Measurements from ENCODE around the gene DISP3.

DISP3 gene

DNA sequence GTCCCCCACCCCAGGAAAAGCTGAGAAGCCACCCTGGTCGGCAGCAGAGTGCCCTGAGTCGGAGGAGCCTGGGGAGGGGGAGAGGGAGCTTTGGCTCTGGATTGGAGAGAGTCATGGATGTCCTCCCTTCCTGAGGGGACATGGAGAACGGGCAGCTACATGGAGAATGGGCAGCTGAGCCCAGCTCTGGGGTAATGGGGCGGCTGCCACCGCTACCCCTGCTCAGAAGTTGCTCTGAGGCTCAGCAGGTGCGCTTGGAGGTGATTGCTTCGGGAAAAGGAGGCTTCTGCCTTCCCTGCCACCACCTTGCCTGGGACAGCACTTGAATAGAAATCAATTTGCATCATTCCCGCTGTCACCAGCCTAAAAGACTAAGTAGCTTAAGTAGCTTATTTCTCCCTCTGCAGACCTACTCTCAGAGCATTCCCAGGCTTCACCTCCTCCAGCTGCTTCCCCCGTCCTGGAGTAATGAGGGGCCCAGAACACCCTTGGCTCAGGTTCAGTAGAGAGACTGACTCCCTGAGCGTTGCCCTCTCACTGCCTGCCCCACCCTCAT lies 8.3 kb downstream of the DISP3 start:
- no peak for DNase-seq

DNA sequence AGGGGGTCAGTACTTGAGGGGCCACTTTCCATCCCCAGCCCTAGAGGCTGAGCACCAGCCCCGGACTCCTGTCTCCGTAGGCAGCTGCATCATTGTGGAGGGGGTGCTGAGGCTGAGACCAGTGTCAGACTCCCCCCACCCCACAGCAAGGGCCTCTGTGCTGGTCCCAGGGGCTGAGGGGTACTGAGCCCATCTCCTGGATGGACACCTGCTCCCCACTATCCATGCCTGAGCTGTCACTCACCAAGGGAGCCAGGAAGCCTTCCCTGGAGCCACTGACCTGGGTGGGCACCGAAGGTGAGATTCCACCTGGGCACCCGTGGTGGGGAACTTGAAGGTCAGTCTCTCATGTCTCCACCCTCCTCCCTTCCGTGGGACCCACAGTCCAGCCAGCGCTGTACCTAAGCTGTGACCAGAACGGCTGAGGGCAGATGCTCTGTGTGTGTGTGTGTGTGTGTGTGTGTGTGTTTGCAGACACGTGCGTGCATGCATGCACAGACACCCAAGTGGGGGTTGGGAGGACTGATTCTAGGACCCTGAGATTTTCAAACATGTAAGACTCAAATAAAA lies 9.3 kb downstream of the DISP3 start:
- DNase-seq: no peak

DNA sequence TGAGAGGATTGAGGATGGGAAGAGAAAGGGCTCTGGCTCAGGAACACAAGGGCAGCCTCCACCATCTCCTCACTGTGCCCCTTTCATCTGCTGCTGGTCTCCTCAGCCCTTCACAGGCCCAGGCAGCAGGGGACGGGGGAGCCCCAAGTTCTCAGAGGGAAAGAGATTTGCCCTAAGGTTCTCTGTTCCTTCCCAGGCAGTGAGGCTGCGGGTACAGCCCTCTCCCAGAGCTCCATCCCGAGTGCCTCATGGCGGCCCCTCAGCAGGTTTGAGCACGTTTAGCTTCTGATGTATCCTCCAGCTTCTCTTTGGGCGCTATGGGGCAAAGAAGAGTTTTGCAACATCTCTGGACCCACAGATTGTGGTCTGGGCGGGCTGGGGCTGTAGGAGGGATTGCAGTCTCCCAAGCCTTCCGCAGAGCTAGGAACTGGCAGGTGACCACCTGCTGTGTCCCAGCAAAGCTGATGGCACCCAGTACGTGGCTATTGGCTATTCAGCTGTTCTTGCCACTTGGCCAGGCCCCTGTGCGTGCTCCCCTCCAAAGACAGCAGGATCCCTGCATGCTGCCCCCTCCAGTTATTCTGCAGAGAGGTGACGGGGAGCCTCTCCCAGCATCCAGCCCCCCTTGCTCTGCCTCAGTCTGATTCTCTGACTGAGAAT lies 10.1 kb downstream of the DISP3 start:
- DNase-seq: no peak

DNA sequence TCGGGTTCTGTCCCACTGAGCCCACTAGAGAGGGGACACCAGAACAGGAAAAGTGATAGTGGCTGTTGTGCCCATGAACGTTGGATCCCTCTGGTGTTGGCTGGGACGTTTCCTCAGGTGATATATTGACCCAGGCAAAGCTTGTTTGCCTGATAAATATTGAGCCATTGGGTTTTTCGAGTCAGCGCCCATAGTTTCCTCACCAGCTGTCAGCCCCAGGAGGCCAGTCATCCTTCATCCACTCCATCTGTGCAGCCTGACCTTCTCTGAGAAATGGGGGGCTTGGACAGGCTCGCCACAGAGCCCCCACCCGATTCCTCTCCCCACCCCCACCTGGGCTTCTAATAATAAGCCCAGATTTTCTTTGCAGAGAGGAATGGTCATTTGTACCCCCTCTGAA lies 13.3 kb downstream of the DISP3 start:
- no peak for DNase-seq

DNA sequence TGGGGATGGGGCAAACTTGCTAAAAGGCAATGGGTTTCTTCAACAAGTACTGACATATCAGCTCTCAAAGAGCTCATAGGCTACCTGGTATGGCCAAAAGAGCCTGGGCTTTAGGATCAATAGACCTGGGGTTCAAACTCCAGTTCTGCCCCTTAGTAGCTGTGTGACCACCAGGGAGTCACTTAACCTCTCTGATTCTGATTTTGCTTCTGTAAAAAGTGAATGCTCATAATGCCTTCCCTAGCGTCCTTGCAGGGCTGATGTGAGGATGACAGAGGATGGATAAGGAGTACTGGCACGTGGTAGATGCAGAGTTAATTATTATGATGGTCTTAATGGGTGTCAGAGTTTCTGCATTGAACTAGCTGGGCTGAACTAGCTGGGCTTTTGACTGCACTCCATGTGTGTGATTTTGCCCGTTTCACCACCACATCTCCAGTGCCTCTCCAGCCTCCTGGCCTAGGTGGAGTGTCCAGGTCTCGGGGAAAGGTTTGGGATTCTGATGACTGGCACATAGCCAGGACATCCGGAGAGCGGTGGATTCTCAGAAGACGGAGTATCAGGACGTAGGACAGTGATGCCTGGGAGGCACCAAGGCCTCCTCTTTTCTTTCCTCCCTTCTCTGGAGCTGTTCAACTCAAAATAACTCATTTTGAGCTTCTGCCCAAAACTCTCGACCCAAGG lies 15.2 kb downstream of the DISP3 start:
- DNase-seq: no peak

DNA sequence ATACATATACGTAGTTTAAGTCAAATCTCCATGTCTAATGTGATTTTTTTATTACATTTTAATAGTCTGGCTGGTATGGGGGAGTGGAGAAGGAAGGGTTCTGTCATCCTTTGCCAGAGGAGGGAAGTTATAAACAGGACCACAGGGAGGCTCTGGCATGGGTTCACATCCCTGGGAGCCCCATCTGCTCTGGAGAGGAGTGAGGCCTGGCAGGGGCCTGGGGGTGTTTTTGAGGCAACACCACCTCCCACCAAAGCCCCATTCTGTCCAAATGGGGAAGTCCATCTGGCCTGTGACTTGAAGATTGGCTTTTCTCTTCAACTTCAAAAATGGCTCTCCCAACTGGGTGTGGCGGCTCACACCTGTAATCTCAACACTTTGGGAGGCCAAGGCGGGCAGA lies 15.8 kb downstream of the DISP3 start:
- no peak for DNase-seq

DNA sequence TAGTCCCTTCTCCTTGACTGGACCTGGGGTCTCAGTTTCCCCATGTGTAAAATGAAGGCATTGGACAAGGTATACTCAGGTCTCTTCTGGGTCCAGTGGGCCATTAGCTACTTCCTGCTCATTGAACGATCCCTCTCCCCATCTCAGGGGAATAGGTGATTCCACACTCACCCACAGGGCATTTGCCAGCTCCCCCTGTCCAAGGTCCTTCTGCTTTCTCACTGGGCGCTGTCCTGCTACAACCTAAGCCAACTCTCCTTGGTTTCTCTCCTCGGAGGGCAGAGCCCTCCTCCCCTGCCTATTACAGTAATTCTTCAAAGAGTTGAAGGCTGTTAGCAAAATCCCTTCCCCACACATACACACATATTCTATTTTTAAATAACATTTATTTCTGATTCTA lies 16.6 kb downstream of the DISP3 start:
- DNase-seq: no peak

DNA sequence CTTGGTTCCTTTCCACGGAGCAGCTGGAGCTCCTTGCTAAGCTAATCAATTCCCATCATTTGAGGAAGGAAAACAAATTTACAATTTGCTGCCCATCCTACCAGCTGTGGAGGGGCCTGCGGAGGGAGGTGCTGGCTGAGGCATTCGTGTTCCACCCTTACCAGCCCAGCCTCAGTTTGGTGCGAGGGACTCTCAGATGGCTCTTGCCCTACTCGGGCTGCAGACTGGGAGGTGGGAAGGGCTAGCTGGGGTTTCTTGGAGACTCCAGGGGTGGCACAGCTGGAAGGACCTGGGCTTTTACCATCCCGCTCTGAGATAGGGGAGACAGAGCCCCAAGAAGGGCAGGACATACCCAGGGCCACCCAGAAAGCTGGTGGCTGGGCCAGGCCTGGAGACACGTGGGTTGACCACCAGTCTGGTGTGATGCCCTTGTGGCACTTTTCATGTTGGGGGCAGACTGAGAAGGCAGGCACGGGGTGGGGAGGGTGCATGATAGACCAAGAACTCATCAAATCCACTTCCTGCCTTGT lies 17.7 kb downstream of the DISP3 start:
- no peak for DNase-seq

DNA sequence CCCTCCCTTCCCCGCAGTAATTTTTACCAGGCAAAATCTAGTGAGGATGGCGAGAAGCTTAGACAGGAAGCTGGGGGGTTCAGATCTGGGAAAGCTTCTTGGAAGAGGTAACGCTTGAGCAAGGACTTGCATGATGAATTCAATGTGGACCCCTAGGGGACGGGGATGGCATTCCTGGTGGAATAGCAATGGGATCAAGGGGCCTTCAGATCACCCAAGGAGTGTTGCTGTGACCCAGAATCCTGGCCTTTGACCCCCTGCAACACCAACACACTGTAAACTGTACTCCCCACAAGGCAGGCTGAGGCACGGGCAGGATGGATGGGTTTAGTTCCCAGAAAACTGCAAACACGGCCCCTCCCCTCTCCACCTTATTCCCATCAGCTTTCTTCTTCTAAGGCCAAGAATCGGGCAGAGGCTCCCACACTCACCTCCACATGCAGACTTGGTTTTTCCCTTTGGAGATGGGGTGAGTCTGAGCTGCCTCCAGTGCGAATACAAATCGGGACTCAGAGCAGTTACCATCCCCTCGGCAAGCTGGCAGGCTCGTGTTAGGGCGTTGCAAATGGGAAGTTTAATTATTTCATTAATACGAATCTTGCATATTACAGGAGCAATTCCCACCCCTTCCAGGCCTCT lies 20.1 kb downstream of the DISP3 start:
- no peak for DNase-seq

DNA sequence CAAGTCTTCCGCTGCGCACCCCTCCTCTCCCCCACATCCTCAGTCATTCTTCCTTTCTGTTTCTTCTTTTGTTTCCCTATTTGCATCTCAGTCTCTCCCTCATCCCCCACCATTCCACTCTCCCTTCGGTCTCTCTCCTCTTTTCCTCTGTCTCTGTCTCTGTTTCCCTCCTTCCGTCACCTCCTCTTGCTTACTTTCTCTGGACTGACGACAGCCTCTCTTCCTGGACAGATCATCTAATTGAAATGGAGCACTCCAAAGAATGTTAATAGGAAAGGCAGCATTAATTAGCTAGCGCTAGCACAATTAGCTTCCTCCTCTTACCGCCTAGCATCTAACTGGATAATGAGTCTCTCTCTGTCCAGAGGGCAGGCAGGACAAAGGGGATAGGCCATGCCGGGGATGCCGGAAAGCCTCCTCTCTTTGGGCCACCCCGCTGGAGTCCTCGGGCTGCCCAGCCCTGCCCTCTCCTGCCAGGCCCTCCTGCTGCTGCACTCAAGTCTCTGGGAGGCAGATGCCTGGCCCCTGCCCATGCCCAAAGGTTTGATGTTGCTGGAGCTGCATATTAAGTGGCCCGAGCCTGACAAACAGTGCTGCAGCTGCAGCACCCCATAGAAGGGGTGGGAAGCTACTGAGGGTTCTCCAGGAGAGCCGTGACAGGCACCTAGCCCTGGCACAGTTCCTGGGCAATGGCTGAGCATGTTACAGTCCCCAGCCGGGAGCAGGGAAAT lies 20.8 kb downstream of the DISP3 start:
- no peak for DNase-seq

DNA sequence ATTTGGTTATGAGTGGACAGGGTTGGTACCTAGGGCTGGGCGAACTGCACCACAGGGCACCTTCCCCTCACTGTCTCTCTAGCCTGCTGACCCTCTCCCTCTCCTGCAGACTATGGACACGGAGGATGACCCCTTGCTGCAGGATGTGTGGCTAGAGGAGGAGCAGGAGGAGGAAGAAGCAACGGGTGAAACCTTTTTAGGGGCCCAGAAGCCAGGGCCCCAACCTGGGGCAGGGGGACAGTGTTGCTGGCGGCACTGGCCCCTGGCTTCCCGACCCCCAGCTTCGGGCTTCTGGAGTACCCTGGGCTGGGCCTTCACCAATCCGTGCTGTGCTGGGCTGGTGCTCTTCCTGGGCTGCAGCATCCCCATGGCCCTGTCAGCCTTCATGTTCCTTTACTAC lies 21.9 kb downstream of the DISP3 start:
- DNase-seq: no peak

DNA sequence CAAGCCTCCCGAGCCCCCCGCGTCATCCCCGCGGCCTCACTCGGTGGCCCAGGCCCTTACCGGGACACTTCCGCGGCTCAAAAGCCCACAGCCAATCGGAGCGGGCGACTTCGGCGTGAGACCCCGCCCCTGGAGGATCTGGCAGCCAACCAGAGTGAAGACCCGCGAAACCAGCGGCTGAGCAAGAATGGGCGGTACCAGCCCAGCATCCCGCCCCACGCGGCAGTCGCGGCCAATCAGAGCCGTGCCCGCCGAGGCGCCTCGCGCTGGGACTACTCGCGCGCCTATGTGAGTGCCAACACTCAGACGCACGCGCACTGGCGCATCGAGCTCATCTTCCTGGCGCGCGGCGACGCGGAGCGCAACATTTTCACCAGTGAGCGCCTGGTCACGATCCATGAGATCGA lies 22.5 kb downstream of the DISP3 start:
- DNase-seq: no peak

DNA sequence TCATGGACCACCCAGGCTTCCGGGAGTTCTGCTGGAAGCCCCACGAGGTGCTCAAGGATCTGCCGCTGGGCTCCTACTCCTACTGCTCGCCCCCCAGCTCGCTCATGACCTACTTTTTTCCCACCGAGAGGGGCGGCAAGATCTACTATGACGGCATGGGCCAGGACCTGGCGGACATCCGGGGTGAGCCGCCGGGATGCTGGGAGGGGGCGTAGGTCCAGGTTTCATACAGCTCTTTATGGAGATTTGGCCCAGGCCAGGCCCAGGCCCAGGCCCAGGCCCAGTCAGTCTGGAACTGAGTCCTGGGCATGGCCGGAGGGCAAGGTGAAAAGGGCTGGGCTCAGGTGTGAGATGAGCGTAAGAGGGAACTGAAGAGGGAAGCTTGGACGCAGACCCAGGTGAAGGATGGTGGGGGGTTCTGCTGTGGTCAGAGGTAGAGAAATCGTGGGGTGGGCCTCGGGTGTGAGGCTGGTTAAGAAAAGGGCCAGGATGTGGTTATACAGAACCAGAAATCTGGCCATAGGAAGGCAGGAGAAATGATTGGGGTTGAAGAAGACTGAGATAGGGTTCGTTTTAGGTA lies 23.0 kb downstream of the DISP3 start:
- DNase-seq: no peak

DNA sequence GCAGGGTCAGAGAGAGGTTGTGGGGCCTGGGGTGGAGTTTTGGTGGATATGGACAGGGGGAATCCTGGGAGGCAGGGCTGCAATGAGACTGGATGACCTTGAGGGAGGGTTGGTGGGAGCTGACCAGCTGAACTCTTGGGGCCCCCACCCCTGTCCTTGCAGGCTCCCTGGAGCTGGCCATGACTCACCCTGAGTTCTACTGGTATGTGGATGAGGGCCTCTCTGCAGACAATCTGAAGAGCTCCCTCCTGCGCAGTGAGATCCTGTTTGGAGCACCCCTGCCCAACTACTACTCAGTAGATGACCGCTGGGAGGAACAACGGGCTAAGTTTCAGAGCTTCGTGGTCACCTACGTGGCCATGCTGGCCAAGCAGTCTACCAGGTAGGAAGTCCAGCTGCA lies 23.6 kb downstream of the DISP3 start:
- DNase-seq: no peak

DNA sequence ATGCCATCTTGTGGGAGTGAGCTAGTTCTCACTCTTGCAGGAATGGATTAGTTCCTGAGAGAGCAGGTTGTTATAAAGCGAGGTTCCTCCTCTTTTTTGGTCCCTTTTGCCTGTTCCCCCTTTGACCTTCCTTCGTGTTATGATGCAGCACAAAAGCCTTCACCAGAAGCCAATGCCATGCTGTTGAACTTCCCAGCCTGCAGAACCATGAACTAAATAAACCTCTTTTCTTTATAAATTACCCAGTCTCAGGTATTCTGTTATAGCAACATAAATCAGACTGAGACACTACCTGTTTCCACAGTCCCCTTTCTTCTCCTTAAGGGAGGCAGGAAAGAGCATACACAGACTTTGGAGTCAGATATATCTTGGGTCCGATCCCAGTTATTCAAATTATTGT lies 25.6 kb downstream of the DISP3 start:
- DNase-seq: no peak

DNA sequence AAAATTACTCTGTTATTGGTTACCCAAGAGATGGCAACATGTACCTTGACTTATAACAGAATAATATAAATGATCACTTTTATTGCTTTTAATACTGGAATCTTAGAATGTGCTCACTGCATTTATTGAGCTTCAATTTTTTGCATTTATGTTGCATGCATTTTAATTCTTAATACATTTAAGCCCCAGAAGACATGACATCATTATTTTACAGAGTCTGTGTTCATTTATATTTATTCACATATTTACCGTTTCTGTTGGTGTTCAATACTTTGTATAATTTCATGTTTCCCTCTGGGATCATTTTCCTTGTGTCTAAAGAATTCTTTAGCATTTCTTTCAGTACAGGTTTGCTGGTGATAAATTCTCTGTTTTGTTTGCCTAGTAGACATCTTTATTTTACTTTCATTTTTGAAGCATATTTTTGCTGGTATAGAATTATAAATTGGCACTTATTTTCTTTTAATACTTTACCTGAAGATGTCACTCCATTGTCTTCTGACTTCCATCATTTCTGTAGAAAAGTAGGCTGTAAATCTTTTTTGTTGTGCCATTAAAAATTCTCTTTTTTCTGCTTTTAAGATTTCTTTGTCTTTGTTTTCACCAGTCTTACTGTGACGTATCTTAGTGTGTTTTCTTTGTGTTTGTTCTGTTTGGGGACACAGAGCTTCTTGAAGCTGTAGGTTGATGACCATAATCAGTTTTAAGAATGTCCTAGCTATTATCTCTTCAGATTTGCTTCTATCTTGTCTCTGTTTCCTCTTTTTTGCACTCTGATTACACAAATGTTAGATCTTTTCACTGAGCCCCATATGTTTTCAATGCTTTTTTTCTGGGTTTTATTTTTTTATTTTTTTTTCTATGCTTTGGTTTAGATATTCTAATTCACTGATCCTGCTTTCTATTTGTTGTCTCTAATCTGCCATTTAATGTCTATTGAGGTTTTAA lies 26.9 kb downstream of the DISP3 start:
- no peak for DNase-seq

DNA sequence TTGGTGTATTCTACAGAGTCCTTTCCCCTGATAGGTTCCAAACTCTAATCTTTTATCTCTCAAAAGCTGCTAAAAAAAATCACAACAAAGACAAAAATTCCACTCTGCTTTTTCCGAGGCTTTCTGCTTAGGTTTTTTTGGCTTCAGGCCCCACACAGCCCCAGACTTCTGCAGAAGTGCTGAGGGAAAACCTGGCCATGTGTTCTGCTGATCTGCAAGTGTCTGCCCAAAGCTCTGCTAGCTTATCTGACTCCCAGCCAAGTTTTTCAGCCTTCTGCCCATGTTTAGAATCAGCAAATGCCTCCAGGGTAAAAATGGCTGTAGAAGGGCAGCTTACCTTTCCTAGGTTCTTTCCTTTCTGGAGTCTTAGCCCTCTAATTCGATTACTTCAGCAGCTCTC lies 28.4 kb downstream of the DISP3 start:
- no peak for DNase-seq

DNA sequence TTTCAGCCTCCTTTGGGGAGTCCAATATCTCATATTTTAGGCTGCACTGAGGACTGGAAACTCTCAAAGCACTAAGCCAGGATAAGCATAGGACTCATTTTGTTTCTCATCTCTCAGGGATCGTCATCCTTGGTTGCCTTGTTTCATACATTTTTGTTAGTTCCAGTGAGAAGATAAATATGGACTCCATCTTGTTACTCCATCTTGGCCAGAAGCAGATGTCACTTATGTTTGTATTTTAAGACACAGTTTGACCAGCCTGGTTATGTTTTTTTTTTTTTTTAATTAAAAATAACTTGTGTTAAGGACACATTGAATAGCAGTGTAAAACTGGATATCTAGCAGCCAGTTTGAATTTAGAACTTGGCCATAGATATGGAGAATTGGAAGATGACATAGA lies 34.7 kb downstream of the DISP3 start:
- DNase-seq: no peak

DNA sequence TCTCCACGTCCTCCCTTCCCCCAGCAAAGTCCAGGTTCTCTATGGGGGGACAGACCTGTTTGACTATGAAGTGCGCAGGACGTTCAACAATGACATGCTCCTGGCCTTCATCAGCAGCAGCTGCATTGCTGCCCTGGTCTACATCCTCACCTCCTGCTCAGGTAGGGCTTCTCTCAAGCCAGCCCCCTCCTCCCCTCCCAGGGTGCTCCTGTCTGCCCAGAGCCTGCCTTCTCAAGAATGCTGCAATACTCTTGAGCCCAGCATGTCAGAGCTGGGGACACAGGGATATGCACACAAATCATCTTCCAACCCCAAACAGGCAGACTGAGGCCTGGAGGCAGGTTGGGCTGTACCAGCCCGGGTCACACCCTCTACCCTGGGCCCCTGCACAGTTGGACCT lies 35.4 kb downstream of the DISP3 start:
- no peak for DNase-seq

DNA sequence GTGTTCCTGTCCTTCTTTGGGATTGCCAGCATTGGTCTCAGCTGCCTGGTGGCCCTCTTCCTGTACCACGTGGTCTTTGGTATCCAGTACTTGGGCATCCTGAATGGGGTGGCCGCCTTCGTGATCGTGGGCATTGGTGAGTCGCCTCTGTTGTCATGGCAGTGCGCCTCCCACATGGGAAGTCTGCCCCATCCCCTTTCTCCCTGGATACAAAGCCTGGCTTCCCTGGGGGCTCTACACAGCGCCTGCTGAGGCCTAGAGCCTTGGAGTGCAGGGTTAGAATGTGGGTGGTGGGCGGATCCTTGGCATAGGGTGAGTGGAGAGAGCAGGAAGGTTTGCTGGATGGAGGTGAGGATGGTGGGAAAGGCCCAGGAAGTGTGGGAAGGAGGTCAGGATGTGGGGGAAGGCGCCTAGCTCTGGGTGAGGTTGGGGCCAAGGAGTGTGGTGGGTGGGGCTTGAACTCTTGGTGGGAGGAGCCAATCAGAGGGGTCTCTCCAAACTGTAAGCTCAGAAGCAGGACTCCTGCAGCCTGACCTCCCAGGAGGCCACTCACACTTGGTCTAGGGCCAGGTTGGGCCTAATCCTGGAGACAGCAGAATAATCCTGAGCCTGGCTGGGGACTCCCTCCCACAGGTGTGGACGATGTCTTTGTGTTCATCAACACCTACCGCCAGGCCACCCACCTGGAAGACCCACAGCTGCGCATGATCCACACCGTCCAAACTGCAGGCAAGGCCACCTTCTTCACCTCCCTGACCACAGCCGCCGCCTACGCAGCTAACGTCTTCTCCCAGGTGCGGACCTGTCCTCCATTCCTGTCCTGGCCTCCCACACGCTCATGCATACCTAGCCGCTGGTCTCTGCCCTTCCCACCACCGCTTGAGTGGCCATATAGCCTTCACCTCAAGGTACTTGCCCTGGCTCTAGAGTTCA lies 36.7 kb downstream of the DISP3 start:
- DNase-seq: no peak

All from NCI-H1417 treated with DMSO at 0.1 percent for 48 hours (cell line).